Measurements from ENCODE around the gene METTL1. TPM values are rescaled to one million over a fixed set of nuclear protein-coding genes. Genes with fewer than 3 reads are reported as not detected.
"Not testable (repeated sequence)": the region's sequence is repeated elsewhere in the genome, so short reads cannot be mapped to it uniquely, and the experiment has no call there.

The METTL1 gene
- polyA plus RNA-seq (ENCODE audit: insufficient read depth in 1 of 5, insufficient read length in 5 of 5, low replicate concordance in 1 of 5): 10 to 100 TPM; 26.2 to 41.1 (median 31.3) TPM
- long read RNA-seq, donor 1, transcript METTL1-202 (6 exons, 2,066 nt): major isoform, 9 of 10 reads
- long read RNA-seq, donor 1, partial matches to known transcripts: 0 of 10 reads
- long read RNA-seq, donor 1, other reads (novel, unspliced or antisense): 0 of 10 reads
- long read RNA-seq, donor 2, partial matches to known transcripts: 5 of 30 reads
- long read RNA-seq, donor 2, other reads (novel, unspliced or antisense): 23 of 30 reads
- long read RNA-seq, donor 3, partial matches to known transcripts: 16 of 38 reads
- long read RNA-seq, donor 3, other reads (novel, unspliced or antisense): 19 of 38 reads
- long read RNA-seq, donor 4, partial matches to known transcripts: 0 of 1 reads
- long read RNA-seq, donor 4, other reads (novel, unspliced or antisense): 0 of 1 reads
- long read RNA-seq, donor 5, transcript METTL1-202 (6 exons, 2,066 nt): major isoform, 7 of 7 reads
- long read RNA-seq, donor 5, partial matches to known transcripts: 0 of 7 reads
- long read RNA-seq, donor 5, other reads (novel, unspliced or antisense): 0 of 7 reads
- long read RNA-seq, donor 6, transcript METTL1-202 (6 exons, 2,066 nt): major isoform, 11 of 76 reads
- long read RNA-seq, donor 6, partial matches to known transcripts: 48 of 76 reads
- long read RNA-seq, donor 6, other reads (novel, unspliced or antisense): 16 of 76 reads
- long read RNA-seq, donor 7, transcript METTL1-202 (6 exons, 2,066 nt): major isoform, 11 of 11 reads
- long read RNA-seq, donor 7, partial matches to known transcripts: 0 of 11 reads
- long read RNA-seq, donor 7, other reads (novel, unspliced or antisense): 0 of 11 reads
- long read RNA-seq, donor 8, partial matches to known transcripts: 0 of 5 reads
- long read RNA-seq, donor 8, other reads (novel, unspliced or antisense): 0 of 5 reads

- peak; percentile 96 to 98 for DNase-seq
Observed at GRCh38 chr12:57771873-57772428, at the start of gene METTL1. METTL1 (minus strand) TSS chr12:57772105; CDS start chr12:57772083, 22 bp downstream.

GRCh38 chr12:57821015-57821414, 49.1 kb upstream of the METTL1 start:
- DNase-seq: not testable (repeated sequence)

- DNase-seq: not testable (repeated sequence)
Observed at GRCh38 chr12:57820119-57820518, 48.2 kb upstream of the METTL1 start.

- not testable (repeated sequence) for DNase-seq
Observed at GRCh38 chr12:57817990-57818331, 46.1 kb upstream of the METTL1 start.

GRCh38 chr12:57817261-57817989, 45.5 kb upstream of the METTL1 start:
- DNase-seq: no peak

- DNase-seq: no peak
Observed at GRCh38 chr12:57816855-57817151, 44.9 kb upstream of the METTL1 start.

GRCh38 chr12:57816001-57816854, 44.3 kb upstream of the METTL1 start:
- DNase-seq: no peak

- DNase-seq: no peak
Observed at GRCh38 chr12:57815177-57816000, 43.5 kb upstream of the METTL1 start.

GRCh38 chr12:57813971-57814772, 42.3 kb upstream of the METTL1 start:
- DNase-seq: no peak

- DNase-seq: no peak
Observed at GRCh38 chr12:57813111-57813970, 41.4 kb upstream of the METTL1 start.

- no peak for DNase-seq
Observed at GRCh38 chr12:57811028-57811755, 39.3 kb upstream of the METTL1 start.

- no peak for DNase-seq
Observed at GRCh38 chr12:57810450-57810849, 38.5 kb upstream of the METTL1 start.

GRCh38 chr12:57809425-57809824, 37.5 kb upstream of the METTL1 start:
- DNase-seq: no peak

- DNase-seq: no peak
Observed at GRCh38 chr12:57808351-57808750, 36.4 kb upstream of the METTL1 start.

GRCh38 chr12:57807285-57807684, 35.4 kb upstream of the METTL1 start:
- no peak for DNase-seq

GRCh38 chr12:57806677-57807076, 34.8 kb upstream of the METTL1 start:
- no peak for DNase-seq

- DNase-seq: no peak
Observed at GRCh38 chr12:57803319-57803893, 31.5 kb upstream of the METTL1 start.

Data from right lung (tissue), 10 donors.